HL-60 (cell line): Measurements from ENCODE around the gene COP1.

Experiments used
- DNase-seq, 2 experiments: peaks; one replicate each; pipeline ENCODE4 v3.0.0-alpha.2; 2010 to 2020; ENCODE audit warnings: low read depth in 1 of 2, low spot score in 1 of 2
- H3K27ac ChIP-seq: fragments of 250-450 bp; sonication (Bioruptor Pico); replicated peaks from 2 replicates; pipeline ENCODE4 v1.5.1; 2020; ENCODE audit warnings: mild to moderate bottlenecking, moderate library complexity
- H3K27me3 ChIP-seq: fragments of 250-450 bp; sonication (Bioruptor Pico); 2 replicates; pipeline ENCODE4 v1.5.1; 2021; ENCODE audit warnings: mild to moderate bottlenecking, moderate library complexity; ENCODE audit not compliant: insufficient read depth, poor library complexity, severe bottlenecking
- H3K4me3 ChIP-seq: replicated peaks from 2 replicates; pipeline ENCODE4 v1.5.1; 2011; ENCODE audit warnings: mild to moderate bottlenecking, control low read depth, low read length; ENCODE audit not compliant: insufficient read depth
- GABPA ChIP-seq: IDR thresholded peaks from 2 replicates; pipeline ENCODE4 v1.6.1; 2012; ENCODE audit warnings: low read depth
- POLR2AphosphoS5 ChIP-seq: IDR thresholded peaks from 2 replicates; pipeline ENCODE4 v1.6.1; 2012; ENCODE audit warnings: low read depth
- SPI1 ChIP-seq: IDR thresholded peaks from 2 replicates; pipeline ENCODE4 v1.6.1; 2012; ENCODE audit warnings: low read depth, mild to moderate bottlenecking, borderline replicate concordance
- TF ChIP-seq, protein P1 (sequence below): IDR thresholded peaks from 2 replicates; pipeline ENCODE4 v1.6.1; 2012; ENCODE audit warnings: low read depth; ENCODE audit not compliant: insufficient replicate concordance
- TF ChIP-seq, protein P2 (sequence below): IDR thresholded peaks from one replicate; pipeline ENCODE4 v1.5.1; 2011; ENCODE audit warnings: low read length, control low read depth, inconsistent platforms; ENCODE audit not compliant: insufficient read depth

The COP1 gene

DNA sequence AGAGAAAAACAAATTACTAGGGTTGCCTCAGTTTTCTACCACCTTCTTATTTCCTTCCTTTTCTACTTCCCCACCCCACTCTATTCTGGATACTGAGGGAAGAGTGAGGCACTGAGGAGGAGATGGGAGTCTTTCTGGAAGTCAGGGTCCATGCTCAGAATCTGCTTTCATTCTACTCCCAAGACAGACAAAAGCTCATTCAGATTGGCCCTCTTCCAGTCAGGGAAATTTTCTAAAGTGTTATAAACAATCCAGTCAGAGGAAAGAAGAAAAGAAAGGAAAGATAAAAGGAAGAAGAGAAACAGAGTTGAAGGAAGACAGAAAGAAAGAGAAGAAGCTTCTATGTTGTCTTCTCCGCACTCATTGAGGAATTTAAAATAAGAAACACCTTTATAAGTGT, 228.6 kb downstream of the COP1 start:
- no peak for TF ChIP-seq SPI1
- no peak for TF ChIP-seq GABPA
- TF ChIP-seq, protein P1, sequence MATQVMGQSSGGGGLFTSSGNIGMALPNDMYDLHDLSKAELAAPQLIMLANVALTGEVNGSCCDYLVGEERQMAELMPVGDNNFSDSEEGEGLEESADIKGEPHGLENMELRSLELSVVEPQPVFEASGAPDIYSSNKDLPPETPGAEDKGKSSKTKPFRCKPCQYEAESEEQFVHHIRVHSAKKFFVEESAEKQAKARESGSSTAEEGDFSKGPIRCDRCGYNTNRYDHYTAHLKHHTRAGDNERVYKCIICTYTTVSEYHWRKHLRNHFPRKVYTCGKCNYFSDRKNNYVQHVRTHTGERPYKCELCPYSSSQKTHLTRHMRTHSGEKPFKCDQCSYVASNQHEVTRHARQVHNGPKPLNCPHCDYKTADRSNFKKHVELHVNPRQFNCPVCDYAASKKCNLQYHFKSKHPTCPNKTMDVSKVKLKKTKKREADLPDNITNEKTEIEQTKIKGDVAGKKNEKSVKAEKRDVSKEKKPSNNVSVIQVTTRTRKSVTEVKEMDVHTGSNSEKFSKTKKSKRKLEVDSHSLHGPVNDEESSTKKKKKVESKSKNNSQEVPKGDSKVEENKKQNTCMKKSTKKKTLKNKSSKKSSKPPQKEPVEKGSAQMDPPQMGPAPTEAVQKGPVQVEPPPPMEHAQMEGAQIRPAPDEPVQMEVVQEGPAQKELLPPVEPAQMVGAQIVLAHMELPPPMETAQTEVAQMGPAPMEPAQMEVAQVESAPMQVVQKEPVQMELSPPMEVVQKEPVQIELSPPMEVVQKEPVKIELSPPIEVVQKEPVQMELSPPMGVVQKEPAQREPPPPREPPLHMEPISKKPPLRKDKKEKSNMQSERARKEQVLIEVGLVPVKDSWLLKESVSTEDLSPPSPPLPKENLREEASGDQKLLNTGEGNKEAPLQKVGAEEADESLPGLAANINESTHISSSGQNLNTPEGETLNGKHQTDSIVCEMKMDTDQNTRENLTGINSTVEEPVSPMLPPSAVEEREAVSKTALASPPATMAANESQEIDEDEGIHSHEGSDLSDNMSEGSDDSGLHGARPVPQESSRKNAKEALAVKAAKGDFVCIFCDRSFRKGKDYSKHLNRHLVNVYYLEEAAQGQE, result no peak
- TF ChIP-seq, protein P2, sequence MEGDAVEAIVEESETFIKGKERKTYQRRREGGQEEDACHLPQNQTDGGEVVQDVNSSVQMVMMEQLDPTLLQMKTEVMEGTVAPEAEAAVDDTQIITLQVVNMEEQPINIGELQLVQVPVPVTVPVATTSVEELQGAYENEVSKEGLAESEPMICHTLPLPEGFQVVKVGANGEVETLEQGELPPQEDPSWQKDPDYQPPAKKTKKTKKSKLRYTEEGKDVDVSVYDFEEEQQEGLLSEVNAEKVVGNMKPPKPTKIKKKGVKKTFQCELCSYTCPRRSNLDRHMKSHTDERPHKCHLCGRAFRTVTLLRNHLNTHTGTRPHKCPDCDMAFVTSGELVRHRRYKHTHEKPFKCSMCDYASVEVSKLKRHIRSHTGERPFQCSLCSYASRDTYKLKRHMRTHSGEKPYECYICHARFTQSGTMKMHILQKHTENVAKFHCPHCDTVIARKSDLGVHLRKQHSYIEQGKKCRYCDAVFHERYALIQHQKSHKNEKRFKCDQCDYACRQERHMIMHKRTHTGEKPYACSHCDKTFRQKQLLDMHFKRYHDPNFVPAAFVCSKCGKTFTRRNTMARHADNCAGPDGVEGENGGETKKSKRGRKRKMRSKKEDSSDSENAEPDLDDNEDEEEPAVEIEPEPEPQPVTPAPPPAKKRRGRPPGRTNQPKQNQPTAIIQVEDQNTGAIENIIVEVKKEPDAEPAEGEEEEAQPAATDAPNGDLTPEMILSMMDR, result no peak
- no peak for TF ChIP-seq POLR2AphosphoS5
- no peak overlapping the region for H3K4me3 ChIP-seq
- H3K27me3 ChIP-seq, result no peaks in the 10 kb centered on the region
- DNase-seq, result no peak
- H3K27ac ChIP-seq, result no peak overlapping the region

- Histone ChIP-seq H3K27ac (no peak overlapping the region), H3K27me3 (no peaks in the 10 kb centered on the region), H3K4me3 (no peak overlapping the region)
- no peak for DNase-seq
- no peak for TF ChIP-seq GABPA
- TF ChIP-seq POLR2AphosphoS5, result no peak
- TF ChIP-seq, protein P1, result no peak
- no peak for TF ChIP-seq SPI1
Measured at GRCh38 chr1:175976865-175977642, 230.0 kb downstream of the COP1 start.

- Histone ChIP-seq H3K27ac (no peak overlapping the region), H3K27me3 (no peaks in the 10 kb centered on the region), H3K4me3 (no peak overlapping the region)
- TF ChIP-seq POLR2AphosphoS5 (no peak), SPI1 (no peak), GABPA (no peak)
- no peak for DNase-seq
Measured at GRCh38 chr1:175969231-175969630, 237.9 kb downstream of the COP1 start.

DNA sequence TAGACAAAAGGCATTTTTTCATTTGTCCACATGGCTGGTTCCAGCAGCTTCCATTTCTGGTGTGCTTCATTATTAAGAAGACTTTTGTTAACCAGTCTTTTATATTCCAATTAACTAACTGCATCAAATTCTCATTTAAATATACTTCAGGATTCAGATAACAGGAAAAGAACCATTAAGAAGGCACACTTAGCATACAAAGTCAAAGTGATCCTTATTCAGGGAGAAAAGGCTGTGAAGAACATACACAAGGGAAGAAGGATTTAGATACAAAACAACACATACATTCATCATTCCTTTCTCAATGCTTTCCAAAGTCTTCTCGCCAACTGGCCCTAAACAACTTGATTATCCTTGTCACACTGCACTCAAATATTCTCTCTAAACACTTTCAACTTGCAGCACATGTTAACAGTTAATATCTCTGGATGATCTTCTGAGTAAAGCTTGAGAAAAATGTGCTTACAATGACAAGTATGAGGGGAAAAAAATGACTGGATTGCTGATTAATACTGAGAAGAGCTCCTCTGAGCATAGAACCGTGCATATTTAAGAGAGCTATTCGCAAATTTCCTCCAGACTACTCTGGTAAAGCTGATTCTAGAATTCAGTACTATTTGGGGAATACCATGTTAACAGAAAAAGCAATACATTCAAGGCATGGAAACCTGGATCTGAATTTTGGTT, 238.5 kb downstream of the COP1 start:
- H3K27ac ChIP-seq, result no peak overlapping the region
- no peak overlapping the region for H3K4me3 ChIP-seq
- TF ChIP-seq, protein P1, result no peak
- TF ChIP-seq, protein P2, result no peak
- TF ChIP-seq SPI1 (no peak), GABPA (no peak), POLR2AphosphoS5 (no peak)
- DNase-seq, result no peak
- no peaks in the 10 kb centered on the region for H3K27me3 ChIP-seq
